Neural cell (in vitro differentiated cells): ENCODE data around the gene TPM1.

ENCODE experiments used
- CTCF ChIP-seq: fragments of 450-650 bp; IDR thresholded peaks from 2 replicates; pipeline ENCODE4 v1.5.1; 2014; ENCODE audit warnings: antibody characterized with exemption, mild to moderate bottlenecking, moderate library complexity; ENCODE audit not compliant: poor library complexity, severe bottlenecking
- EP300 ChIP-seq: fragments of 450-650 bp; conservative IDR thresholded peaks from 2 replicates; pipeline ENCODE4 v1.6.1; 2014; ENCODE audit warnings: antibody characterized with exemption, mild to moderate bottlenecking, moderate library complexity; ENCODE audit not compliant: poor library complexity, severe bottlenecking
- EZH2 ChIP-seq: fragments of 200-600, 300-800 bp; shearing (Covaris generic), sonication (generic); IDR thresholded peaks from 2 replicates; pipeline ENCODE4 v1.6.1; 2014; ENCODE audit warnings: antibody characterized with exemption, low read length, borderline replicate concordance, mild to moderate bottlenecking; ENCODE audit not compliant: insufficient read depth, poor library complexity, severe bottlenecking
- MXI1 ChIP-seq: fragments of 450-650 bp; conservative IDR thresholded peaks from 2 replicates; pipeline ENCODE4 v1.6.1; 2014; ENCODE audit warnings: antibody characterized with exemption, mild to moderate bottlenecking; ENCODE audit not compliant: poor library complexity, severe bottlenecking
- POLR2AphosphoS5 ChIP-seq: IDR thresholded peaks from 2 replicates; pipeline ENCODE4 v1.6.1; 2012
- RAD21 ChIP-seq: fragments of 450-650 bp; conservative IDR thresholded peaks from 2 replicates; pipeline ENCODE4 v1.6.1; 2014; ENCODE audit warnings: antibody characterized with exemption, mild to moderate bottlenecking, moderate library complexity
- REST ChIP-seq: IDR thresholded peaks from 2 replicates; pipeline ENCODE4 v1.6.1; 2012; ENCODE audit warnings: borderline replicate concordance
- SMC3 ChIP-seq: fragments of 450-650 bp; conservative IDR thresholded peaks from 2 replicates; pipeline ENCODE4 v1.6.1; 2014; ENCODE audit warnings: antibody characterized with exemption, mild to moderate bottlenecking, moderate library complexity; ENCODE audit not compliant: poor library complexity
- TAF1 ChIP-seq: IDR thresholded peaks from 2 replicates; pipeline ENCODE4 v1.6.1; 2012; ENCODE audit warnings: low read depth

GRCh38 chr15:63025460-63025859, 17.1 kb upstream of the TPM1 start:
- TF ChIP-seq CTCF (no peak), EZH2 (no peak), TAF1 (no peak), RAD21 (no peak), MXI1 (no peak), EP300 (no peak), POLR2AphosphoS5 (no peak), REST (no peak), SMC3 (no peak)
